ENCODE results near the gene FECH.

DNA sequence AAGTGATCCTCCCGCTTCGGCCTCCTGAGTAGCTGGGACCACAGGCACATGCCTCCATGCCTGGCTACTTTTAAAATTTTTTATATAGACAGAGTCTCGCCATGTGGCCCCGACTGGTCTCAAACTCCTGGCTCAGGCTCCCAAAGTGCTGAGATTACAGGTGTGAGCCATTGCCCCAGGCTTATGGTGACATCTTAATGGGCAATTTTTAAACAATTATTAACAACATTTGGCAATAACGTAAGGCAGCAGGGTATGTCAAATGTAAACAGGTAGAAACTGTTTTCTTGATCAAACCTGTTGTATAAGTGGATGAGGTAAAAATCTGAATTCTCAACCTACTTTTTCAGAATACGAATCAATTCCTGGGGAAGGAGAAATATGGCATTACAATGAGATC is 11.0 kb downstream of the FECH start:
- TF ChIP-seq EZH2 (IDR thresholded peaks at IDR 0.05; ENCODE audit: borderline replicate concordance, low read length): no peak
- TF ChIP-seq, protein P1, sequence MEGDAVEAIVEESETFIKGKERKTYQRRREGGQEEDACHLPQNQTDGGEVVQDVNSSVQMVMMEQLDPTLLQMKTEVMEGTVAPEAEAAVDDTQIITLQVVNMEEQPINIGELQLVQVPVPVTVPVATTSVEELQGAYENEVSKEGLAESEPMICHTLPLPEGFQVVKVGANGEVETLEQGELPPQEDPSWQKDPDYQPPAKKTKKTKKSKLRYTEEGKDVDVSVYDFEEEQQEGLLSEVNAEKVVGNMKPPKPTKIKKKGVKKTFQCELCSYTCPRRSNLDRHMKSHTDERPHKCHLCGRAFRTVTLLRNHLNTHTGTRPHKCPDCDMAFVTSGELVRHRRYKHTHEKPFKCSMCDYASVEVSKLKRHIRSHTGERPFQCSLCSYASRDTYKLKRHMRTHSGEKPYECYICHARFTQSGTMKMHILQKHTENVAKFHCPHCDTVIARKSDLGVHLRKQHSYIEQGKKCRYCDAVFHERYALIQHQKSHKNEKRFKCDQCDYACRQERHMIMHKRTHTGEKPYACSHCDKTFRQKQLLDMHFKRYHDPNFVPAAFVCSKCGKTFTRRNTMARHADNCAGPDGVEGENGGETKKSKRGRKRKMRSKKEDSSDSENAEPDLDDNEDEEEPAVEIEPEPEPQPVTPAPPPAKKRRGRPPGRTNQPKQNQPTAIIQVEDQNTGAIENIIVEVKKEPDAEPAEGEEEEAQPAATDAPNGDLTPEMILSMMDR (IDR thresholded peaks at IDR 0.05; ENCODE audit: low read length): no peak

All from OCI-LY1 (cell line).